Measurements from ENCODE around the gene ALPP. TPM values are rescaled to one million over a fixed set of nuclear protein-coding genes. Genes with fewer than 3 reads are reported as not detected.
"Not testable (repeated sequence)": the region's sequence is repeated elsewhere in the genome, so short reads cannot be mapped to it uniquely, and the experiment has no call there.

ALPP gene
- total RNA-seq, 2 experiments from 2014 or later: not detected

- H3K27ac Mint-ChIP-seq: no peak overlapping the region
- H3K4me1 Mint-ChIP-seq: peaks cover 14% of the 10 kb centered on the region
- H3K4me3 Mint-ChIP-seq: no peak overlapping the region
- H3K36me3 Mint-ChIP-seq (ENCODE audit: low read depth): no peaks in the 10 kb centered on the region
- H3K27me3 Mint-ChIP-seq: peaks cover 54% of the 10 kb centered on the region
- POLR2A ChIA-PET: no interaction called here
- H3K9me3 Mint-ChIP-seq: no peaks in the 10 kb centered on the region
- no peak for DNase-seq
- CTCF ChIA-PET: no interaction called here
Observed at GRCh38 chr2:232415736-232416520, 37.4 kb downstream of the ALPP start.

- POLR2A ChIA-PET: no interaction called here
- Mint-ChIP-seq H3K9me3 (no peaks in the 10 kb centered on the region), H3K27ac (no peak overlapping the region), H3K36me3 (ENCODE audit: low read depth) (peaks cover 2% of the 10 kb centered on the region), H3K27me3 (peaks cover 54% of the 10 kb centered on the region), H3K4me3 (no peak overlapping the region), H3K4me1 (peaks cover 14% of the 10 kb centered on the region)
- DNase-seq: no peak
- CTCF ChIA-PET: no interaction called here
Observed at GRCh38 chr2:232416521-232417470, 38.2 kb downstream of the ALPP start.

- Mint-ChIP-seq H3K27me3 (peaks cover 57% of the 10 kb centered on the region), H3K9me3 (peaks cover 2% of the 10 kb centered on the region), H3K27ac (no peak overlapping the region), H3K4me3 (no peak overlapping the region), H3K4me1 (peaks cover 14% of the 10 kb centered on the region), H3K36me3 (ENCODE audit: low read depth) (peaks cover 3% of the 10 kb centered on the region)
- ChIA-PET POLR2A (no interaction called here), CTCF (no interaction called here)
- DNase-seq: no peak
Observed at GRCh38 chr2:232417489-232417888, 38.9 kb downstream of the ALPP start.

- Mint-ChIP-seq H3K27me3 (peaks cover 57% of the 10 kb centered on the region), H3K4me1 (peaks cover 14% of the 10 kb centered on the region), H3K4me3 (no peak overlapping the region), H3K27ac (no peak overlapping the region), H3K36me3 (ENCODE audit: low read depth) (peaks cover 7% of the 10 kb centered on the region), H3K9me3 (peaks cover 5% of the 10 kb centered on the region)
- POLR2A ChIA-PET: no interaction called here
- DNase-seq: no peak
- CTCF ChIA-PET: no interaction called here
Observed at GRCh38 chr2:232418056-232418455, 39.5 kb downstream of the ALPP start.

DNA sequence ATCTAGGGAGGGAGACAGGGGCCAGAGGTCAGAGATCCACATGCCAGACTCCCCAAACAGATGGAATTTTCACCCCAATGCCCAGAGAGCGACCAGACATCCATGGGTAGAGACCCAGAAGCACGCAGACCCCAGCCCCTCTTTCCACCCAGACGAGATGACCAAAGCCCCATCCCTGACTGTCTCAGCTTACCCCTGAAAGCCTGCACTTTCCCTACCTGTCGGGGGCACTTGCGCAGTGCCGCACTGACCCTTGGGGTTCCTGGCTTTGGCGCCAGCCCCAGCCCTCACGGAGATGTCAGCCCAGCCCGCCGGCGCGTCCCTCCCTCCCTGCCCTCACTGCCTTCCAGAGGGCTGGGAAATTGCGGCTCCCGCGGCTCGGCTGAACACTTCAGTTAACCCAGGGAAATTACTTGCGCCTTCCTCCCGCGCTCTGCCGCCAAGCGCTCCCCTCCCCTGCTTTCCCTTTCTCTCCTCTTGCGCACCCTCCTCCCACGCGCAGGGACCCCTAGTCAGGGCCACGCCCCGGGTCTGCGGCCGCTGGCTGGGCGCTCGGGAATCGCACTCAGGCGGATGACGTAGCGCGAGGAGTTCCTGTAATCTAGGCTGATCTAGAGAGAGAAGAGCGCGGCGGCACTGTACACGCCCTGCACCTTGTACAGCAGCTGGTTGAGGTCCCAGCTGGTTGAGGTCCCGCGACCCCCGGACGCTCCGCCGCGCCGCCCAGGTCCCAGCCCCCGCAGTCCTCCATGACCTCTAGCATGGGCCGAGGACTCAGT is 40.1 kb downstream of the ALPP start:
- ChIA-PET CTCF (no interaction called here), POLR2A (no interaction called here)
- Mint-ChIP-seq H3K27ac (no peak overlapping the region), H3K4me1 (peaks cover 10% of the 10 kb centered on the region), H3K9me3 (peaks cover 5% of the 10 kb centered on the region), H3K27me3 (peaks cover 55% of the 10 kb centered on the region), H3K36me3 (ENCODE audit: low read depth) (peaks cover 7% of the 10 kb centered on the region), H3K4me3 (no peak overlapping the region)
- DNase-seq: no peak

DNA sequence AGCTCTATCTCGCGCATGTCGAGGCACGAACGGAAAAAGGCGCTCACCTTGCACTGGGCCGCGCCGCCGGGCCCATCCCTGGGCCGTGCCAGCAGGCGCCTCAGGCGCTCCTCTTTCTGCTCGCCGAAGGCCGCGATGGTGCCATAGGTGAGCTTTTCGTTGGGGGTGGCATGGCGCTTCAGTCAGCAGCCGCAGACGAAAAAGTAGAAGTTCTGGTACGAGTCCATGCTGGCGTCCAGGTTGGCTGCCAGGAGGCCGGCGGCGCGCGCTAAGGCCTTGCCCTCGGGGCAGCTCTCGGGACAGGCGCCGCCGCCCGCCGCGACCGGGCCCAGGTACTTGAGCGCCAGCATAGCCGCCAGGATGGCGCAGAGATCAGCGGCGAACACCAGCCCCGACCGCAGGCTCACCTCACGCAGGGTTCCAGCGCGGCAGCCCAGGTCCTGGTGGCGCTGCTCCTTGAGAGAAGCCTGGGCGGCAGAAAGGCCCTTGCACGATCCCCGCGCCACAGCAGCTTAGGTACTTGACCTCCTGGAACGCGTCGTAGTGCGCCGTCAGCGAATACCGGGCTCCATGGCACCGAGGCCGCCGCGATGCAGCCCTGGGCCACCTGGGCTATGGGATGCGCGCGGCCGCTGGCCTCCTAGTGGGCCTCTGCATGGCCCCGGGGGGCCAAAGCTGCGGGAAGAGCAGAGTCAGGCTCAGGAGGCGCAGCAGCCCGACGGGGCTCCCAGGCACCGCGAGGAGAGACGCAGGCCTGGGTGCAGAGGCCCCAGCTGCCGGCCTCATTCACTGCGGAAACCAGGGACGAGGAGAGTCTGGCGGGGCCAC is 40.9 kb downstream of the ALPP start:
- H3K4me3 Mint-ChIP-seq: no peak overlapping the region
- no peak overlapping the region for H3K27ac Mint-ChIP-seq
- POLR2A ChIA-PET: no interaction called here
- H3K9me3 Mint-ChIP-seq: peaks cover 5% of the 10 kb centered on the region
- no peak for DNase-seq
- peaks cover 10% of the 10 kb centered on the region for H3K4me1 Mint-ChIP-seq
- CTCF ChIA-PET: no interaction called here
- peaks cover 7% of the 10 kb centered on the region for H3K36me3 Mint-ChIP-seq (ENCODE audit: low read depth)
- H3K27me3 Mint-ChIP-seq: peaks cover 56% of the 10 kb centered on the region

DNA sequence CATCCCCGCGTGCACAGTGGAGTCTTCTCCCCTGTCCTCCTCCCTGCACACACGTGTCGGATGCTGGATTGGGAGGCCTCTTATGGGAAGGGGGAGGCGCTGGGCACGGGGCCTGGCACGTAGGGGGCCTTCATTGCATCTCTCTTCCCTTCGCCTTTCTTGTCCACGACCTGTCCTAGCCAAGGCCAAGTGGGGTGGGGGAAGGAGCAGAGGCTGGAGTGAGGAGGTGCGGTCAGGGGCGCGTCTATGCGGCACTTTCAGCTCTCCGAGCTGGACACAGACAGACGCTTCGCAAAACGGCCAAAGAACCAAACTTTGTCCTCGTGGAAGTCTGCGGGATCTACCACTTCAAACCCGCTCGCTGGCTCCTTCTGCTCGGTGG is 41.5 kb downstream of the ALPP start:
- ChIA-PET CTCF (no interaction called here), POLR2A (no interaction called here)
- no peak overlapping the region for H3K27ac Mint-ChIP-seq
- DNase-seq: no peak
- peaks cover 10% of the 10 kb centered on the region for H3K4me1 Mint-ChIP-seq
- peaks cover 7% of the 10 kb centered on the region for H3K36me3 Mint-ChIP-seq (ENCODE audit: low read depth)
- peaks cover 57% of the 10 kb centered on the region for H3K27me3 Mint-ChIP-seq
- no peak overlapping the region for H3K4me3 Mint-ChIP-seq
- H3K9me3 Mint-ChIP-seq: peaks cover 5% of the 10 kb centered on the region

DNA sequence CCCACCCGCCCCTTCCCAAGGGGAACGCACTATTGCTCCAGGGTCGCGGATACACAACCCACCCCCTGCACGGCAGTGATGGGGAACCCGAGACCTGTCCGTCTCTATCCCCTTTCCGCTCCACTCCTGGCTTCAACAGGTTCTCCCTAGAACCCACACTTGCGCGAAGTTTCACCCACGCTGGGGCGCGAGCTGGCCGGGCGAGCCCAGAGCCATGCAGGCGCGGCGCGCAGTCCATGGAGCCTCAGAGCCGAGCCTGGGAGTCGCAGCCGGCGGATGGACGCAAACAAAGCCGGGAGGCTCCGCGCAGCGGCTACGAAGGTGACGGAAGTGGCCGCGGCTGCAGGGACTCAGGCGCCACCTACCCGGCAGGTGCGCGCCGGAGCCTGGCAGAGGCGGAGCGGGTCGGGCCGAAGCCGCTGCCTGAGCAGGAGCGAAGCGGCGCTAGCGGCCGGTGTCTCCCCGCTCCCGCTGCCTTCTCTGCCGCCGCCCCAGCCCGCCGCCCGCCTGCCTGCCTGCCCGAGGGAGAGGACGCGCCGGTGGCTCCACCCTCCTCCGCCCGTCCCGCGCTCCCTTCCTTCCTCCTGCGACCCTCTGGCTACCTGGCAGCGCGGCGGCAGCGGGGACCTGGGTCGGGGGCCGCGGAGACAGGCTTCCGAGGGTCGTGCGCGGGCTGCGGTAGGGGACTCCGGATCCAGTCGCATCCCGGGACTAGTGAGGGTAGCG is 42.1 kb downstream of the ALPP start:
- CTCF ChIA-PET: no interaction called here
- H3K27me3 Mint-ChIP-seq: peaks cover 60% of the 10 kb centered on the region
- H3K9me3 Mint-ChIP-seq: peaks cover 5% of the 10 kb centered on the region
- peaks cover 7% of the 10 kb centered on the region for H3K36me3 Mint-ChIP-seq (ENCODE audit: low read depth)
- H3K27ac Mint-ChIP-seq: no peak overlapping the region
- DNase-seq: peak; percentile 34
- peaks cover 10% of the 10 kb centered on the region for H3K4me1 Mint-ChIP-seq
- no peak overlapping the region for H3K4me3 Mint-ChIP-seq
- POLR2A ChIA-PET: no interaction called here

GRCh38 chr2:232421189-232421785 is 42.7 kb downstream of the ALPP start:
- Mint-ChIP-seq H3K27ac (no peak overlapping the region), H3K4me3 (no peak overlapping the region), H3K36me3 (ENCODE audit: low read depth) (peaks cover 7% of the 10 kb centered on the region), H3K9me3 (peaks cover 5% of the 10 kb centered on the region), H3K27me3 (peaks cover 59% of the 10 kb centered on the region), H3K4me1 (peaks cover 10% of the 10 kb centered on the region)
- CTCF ChIA-PET: no interaction called here
- DNase-seq: no peak
- POLR2A ChIA-PET: no interaction called here

GRCh38 chr2:232422051-232422450 is 43.5 kb downstream of the ALPP start:
- ChIA-PET CTCF (no interaction called here), POLR2A (no interaction called here)

DNA sequence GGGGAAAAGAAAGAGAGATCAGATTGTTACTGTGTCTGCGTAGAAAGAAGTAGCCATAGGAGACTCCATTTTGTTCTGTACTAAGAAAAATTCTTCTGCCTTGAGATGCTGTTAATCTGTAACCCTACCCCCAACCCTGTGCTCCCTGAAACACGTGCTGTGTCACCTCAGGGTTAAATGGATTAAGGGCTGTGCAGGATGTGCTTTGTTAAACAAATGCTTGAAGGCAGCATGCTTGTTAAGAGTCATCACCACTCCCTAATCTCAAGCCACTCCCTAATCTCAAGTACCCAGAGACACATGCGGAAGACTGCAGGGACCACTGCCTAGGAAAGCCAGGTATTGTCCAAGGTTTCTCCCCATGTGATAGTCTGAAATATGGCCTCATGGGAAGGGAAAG is 44.4 kb downstream of the ALPP start:
- H3K9me3 Mint-ChIP-seq; H3K36me3 Mint-ChIP-seq (ENCODE audit: low read depth); DNase-seq; POLR2A ChIA-PET; H3K4me1 Mint-ChIP-seq; CTCF ChIA-PET; H3K4me3 Mint-ChIP-seq; H3K27ac Mint-ChIP-seq: not testable (repeated sequence)
- peaks cover 58% of the 10 kb centered on the region for H3K27me3 Mint-ChIP-seq

More at GRCh38 chr2:232422051-232422450, 43.5 kb downstream of the ALPP start:
- DNase-seq: no peak
- peaks cover 5% of the 10 kb centered on the region for H3K9me3 Mint-ChIP-seq
- peaks cover 59% of the 10 kb centered on the region for H3K27me3 Mint-ChIP-seq
- peaks cover 10% of the 10 kb centered on the region for H3K4me1 Mint-ChIP-seq
- H3K27ac Mint-ChIP-seq: no peak overlapping the region
- H3K4me3 Mint-ChIP-seq: no peak overlapping the region
- H3K36me3 Mint-ChIP-seq (ENCODE audit: low read depth): peaks cover 7% of the 10 kb centered on the region

- H3K36me3 Mint-ChIP-seq (ENCODE audit: low read depth); POLR2A ChIA-PET; H3K9me3 Mint-ChIP-seq; H3K4me1 Mint-ChIP-seq; H3K27ac Mint-ChIP-seq; DNase-seq; CTCF ChIA-PET; H3K4me3 Mint-ChIP-seq: not testable (repeated sequence)
- H3K27me3 Mint-ChIP-seq: peaks cover 54% of the 10 kb centered on the region
Observed at GRCh38 chr2:232423407-232423806, 44.9 kb downstream of the ALPP start.

Data from activated CD4-positive, alpha-beta memory T cell treated with anti-CD3 and anti-CD28 coated beads, Interleukin-2, amount 10 ng/mL, durations not matched to agents 7 days and 5 days (primary cell).